GM21529 (cell line): ENCODE measurements around the gene ACACA.
"Not testable (repeated sequence)": the region's sequence is repeated elsewhere in the genome, so short reads cannot be mapped to it uniquely, and the experiment has no call there.

ENCODE experiments used
- ATAC-seq: cut with Tn5 transposase; IDR thresholded peaks from one replicate; pipeline ENCODE4 v1.9.1; 2021; ENCODE audit not compliant: unreplicated experiment

ACACA gene

DNA sequence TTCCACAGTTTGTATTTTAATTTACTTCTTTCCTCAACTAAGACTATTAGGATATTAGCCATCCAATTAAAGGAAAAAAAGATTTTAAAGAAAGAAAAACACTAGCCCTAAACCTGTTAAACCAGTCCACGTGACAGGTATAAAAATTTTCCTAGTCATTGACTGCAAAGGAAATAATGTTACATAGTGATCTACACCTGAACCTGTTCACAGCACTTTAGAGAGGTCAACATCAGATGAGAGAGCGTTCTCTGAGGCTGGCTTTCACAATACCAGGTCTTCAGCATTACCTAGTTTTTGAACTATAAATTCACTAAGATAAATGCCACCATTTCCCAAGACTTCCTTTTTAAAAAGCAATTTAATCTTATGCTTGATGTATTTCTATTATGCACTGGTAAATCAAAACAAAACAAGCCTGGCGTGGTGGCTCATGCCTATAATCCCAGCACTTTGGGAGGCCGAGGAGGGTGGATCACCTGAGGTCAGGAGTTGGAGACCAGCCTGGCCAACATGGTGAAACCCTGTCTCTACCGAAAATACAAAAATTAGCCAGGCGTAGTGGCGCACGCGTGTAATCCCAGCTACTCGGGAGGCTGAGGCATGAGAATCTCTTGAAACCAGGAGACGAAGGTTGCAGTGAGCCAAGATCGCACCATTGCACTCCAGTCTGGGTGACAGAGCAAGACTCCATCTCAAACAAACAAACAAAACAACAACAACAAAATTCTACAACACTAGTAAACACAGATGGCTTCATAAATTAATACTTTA, 49.7 kb downstream of the ACACA start:
- not testable (repeated sequence) for ATAC-seq

DNA sequence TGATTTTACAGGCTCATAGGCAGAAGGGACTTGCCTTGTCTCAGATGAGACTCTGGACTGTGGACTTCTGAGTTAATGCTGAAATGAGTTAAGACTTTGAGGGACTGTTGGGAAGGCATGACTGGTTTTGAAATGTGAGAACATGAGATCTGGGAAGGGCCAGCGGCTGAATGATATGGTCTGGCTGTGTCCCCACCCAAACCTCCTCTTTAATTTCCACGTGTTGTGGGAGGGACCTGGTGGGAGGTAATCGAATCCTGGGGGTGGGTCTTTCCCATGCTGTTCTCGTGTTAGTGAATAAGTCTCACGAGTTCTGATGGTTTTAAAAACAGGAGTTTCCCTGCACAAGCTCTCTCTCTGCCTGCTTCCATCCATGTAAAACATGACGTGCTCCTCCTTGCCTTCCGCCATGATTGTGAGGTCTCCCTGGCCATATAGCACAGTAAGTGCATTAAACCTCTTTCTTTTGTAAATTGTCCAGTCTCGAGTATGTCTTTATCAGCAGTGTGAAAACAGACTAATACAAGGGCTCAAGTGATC, 59.7 kb downstream of the ACACA start:
- ATAC-seq, result not testable (repeated sequence)

DNA sequence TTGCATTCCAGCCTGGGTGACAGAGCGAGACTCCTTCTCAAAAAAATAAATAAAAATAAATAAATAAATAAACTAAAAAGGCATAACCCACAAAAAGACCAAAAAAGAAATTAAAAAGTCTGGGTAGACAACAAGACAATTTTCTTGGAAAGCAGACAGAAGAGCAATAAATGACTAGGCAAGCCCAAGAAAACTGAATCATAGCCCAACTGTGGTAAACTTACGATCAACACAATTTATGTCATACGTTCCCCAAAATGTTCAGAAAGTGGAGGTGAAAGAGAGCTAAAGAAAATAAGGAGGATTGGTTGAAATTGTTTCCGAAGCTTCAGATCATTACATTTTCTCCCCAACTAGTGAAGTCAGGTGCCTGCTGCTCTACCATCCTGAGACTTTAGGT, 62.1 kb downstream of the ACACA start:
- no peak for ATAC-seq

DNA sequence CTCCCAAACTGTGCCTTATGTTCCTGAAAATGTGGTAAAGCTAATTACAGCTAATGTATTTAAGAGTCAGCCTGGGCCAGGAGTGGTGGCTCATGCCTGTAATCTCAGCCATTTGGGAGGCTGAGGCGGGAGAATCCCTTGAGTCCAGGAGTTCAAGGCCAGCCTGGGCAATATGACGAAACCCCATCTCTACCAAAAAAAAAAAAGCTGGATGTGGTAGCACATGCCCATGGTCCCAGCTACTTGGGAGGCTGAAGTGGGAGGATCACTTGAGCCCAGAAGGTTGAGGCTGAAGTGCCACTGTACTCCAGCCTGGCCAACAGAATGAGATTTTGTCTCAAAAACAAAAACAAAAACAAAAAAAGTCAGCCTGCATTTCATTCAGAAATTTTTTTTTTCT, 64.0 kb downstream of the ACACA start:
- ATAC-seq, result no peak

DNA sequence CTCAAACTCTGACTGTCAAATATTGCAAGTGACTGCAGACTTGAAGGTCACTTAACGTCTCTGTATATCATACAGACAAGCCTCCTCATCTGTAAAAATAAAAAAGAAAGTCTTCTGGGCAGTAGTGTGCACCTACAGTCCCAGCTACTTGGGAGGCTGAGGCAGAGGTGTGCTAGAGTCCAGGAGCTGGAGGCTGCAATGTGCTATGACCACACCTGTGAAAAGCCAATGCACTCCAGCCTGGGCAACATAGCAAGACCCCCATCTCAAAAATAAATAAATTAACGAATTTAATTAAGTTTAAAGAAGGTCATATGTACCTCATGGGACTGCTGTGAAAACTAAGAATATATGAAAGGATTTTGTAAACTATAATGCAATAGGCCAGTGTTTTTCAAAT, 65.8 kb downstream of the ACACA start:
- no peak for ATAC-seq

DNA sequence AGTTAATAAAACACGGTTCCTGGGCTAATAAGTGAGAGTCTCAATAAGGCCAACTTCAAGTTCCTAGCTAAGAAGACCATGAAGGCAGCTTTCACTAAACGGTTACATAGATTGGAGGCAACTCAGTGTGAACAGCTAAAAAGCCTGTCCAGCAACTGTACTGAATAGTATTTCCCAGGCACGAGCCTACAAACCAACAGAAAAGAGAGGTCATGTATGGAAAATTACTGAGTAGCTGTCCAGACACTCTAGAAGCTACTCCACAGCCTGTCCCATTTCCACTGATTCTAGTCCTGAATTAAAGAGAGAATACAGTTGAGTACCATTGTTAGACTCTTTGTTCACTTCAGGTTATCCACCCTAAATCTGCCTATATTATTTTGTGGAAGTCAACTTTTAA, 67.3 kb downstream of the ACACA start:
- ATAC-seq, result no peak

DNA sequence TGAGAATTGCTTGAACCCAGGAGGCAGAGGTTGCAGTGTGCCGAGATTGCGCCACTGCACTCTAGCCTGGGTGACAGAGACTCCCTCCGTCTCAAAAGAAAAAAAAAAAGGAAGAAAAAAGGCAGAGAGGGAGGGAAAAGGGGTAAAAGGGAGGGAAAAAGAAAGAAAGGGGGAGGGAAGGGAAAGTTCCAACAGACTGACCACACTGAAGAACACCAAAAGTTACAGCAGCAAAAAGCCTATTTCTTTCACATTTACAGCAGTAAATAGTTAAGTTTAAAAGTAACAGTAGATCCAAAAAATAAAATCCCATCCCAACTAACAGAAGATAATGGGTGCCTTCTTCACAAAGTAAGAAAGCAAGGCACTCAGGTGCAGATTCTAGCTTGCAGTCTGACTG, 67.8 kb downstream of the ACACA start:
- no peak for ATAC-seq

DNA sequence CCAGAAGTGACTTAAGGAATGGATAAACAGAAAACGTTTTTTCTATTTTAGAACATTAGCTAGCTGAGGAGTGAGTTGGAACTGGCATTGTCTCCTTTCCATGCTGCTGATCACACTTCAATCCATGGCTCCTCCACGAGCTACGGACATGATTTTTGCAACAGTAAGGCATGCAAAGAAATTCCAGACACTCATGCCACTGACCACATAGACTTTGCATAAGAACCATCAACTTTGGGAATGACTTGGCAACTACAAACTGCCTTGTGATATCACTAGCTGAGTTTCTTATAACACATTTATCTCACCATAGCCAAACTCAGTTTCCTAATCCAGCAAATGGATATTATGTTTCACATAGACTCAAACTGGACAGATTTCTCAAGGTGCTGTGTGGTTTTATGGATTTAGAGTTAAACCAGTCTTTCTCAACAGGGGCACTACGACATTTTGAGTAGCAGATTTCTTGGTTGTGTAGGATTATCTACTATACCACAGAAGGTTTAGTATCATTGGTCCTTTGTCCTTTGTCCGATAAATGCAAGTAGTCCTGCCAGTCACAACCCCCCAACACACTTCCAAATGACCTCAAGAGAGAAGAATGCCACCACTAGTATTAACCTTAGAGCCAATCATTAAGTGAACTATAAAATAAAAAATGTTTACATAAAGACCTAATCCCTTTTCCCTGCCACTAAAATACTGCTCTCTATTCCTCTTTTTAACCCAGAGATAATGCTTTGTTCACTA, 79.1 kb downstream of the ACACA start:
- ATAC-seq, result no peak

DNA sequence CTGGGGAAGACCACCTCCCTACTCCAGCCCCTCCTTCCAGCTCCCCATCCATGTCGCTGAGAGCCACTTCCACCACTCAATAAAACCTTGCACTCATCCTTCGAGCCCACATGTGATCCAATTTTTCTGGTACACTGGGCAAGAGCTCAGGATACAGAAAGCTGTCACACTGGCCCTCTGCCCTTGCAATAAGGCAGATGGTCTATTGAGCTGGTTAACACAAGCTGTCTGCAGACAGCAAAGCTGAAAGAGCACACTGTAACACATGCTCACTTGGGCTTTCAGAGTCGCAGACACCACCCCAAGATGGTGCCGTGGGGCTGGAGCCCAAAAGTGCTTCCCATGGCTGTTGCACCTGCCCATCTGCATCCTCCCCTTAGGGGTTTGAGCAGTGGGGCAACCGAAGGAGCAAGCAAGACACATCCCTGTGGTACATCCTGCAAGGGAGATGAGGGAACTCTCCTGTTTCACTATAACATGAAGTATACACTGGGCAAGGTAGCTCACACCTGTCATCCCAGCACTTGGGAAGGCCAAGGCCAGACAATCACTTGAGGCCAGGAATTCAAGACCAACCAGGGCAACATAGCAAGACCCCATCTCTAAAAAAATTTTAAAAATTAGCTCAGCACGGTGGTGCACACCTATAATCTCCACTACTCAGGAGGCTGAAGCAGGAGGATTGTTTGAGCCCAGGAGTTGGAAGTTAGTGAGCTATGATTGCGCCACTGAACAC, 83.6 kb downstream of the ACACA start:
- no peak for ATAC-seq

DNA sequence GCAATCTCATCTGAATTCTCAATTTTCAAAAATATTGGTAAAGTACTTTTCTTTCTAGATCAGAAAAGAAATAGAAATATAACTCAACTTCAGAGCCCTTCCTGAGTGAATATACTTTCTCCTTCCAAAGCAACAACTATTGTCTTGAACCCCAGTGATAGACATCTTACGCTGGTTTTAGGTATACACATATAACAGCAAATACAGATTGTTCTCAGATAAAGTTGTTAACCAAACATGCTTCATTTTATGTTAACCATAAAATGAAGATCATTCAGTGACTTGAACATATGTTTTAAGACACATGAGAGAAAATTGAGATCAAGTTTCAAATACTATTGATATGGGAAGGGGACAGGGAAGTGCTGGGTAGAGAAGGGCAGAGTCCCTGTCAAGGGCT, 84.5 kb downstream of the ACACA start:
- no peak for ATAC-seq

DNA sequence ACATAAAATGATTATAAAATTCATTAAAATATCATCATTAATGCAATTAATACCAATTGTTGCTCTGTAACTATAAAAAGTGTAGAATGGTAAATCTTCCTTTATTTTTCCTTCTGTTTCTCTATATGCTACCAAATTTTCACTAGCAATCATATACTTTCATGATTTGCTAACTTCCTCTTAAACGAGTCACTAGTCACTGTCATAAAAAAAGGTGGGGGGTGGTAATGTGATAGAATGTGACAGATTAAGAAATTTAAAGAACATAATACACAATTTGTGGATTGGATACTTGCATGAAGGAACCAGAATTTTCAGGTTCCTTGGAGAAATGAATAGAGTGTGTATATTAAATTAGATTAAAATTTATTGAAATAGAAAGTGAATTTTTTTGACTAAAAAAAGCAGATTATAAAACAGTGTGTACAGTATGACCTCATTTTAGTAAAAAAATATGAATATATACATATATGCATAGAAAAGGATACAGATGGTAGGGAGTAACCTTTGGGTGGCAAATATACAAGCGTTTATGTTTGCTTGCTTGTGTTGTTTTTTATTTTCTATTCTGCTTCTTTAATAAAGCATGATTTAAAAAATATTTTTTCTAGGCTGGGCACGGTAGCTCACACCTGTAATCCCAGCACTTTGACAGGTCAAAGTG, 87.6 kb downstream of the ACACA start:
- no peak for ATAC-seq

DNA sequence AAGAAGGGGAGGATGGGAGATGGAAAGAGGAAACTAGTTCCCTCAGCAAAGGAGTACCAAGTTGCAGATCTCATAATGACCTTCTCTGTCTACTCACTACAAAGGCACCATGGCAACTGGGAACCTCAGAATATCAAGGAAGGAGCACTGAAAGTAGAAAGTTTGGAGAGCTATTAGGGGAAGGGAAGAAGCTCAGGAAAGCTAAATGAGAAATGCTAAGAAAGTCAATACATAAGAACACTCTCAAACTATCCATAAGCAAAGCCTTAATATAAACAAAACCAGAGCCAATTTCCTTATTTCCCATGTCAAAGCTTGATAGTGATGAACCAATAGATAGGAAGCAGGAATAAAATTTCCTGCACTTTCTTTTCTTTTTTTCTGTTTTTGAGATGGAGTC, 88.8 kb downstream of the ACACA start:
- ATAC-seq, result no peak

DNA sequence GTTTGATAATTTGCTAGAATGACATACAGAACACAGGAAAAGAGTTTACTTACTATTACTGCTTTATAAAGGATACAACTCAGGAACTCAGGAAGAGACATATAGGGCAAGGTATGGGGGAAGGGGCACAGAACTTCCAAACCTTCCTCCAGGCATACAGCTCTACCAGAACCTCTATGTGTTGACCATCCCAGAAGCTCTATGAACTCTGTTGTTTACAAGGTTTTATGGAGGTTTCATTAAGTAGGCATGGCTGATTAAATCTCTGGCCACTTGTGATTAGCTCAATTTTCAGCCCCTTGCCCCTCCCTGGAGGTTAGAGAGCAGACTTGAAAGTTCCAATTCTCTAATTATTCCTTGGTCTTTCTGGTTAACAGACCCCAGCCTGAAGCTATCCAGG, 91.0 kb downstream of the ACACA start:
- no peak for ATAC-seq

DNA sequence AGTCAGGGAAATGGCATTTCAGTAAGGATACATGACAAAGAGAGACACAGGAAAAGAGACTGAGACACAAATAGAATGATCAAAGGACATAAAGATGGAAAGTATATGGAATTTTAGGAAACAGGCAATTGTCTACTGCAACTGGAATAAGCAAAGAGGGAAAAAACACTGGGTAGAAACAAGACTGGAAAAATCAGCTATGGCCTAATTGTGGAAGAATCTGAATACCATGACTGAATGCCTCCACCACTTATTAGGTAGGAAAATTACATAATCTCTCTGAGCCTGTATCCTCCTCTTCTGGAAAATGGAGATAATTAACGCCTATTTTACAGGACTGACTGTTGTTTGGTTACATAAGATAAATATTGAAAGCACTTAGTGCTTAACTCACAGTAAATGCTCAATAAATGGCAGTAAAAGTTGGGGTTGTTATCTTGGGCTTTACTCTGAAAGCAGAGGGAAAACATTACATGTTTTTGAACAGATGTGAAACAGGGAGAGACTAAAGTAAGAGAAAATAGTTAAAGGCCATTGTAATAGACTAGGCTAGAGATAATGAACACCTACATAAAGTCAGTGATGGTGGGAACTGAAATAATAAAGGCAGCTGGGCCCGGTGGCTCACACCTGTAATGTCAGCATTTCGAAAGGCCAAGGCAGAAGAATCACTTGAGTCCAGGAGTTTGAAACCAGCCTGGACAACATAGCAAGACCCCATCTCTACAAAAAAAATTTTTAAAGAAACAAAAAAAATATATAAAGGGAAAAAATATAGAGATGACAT, 94.3 kb downstream of the ACACA start:
- no peak for ATAC-seq

DNA sequence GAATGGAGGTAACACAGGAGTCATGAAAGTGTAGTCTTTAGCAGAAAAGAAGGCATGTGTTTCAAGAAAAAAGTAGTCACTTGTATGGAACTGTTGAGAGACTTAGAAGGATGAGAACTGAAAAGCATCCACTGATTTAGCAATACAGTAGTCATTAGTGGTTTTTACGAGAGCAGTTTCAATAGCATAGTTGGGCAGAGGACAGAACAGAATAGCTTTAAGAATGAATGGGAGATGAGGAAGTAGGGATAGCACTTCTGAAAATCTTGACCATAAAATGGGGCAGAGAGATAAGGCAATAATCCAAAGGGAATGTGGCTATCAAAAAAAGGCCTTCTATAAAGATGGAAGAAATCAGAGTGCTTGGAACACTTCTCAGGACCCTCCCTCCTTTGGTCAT, 95.7 kb downstream of the ACACA start:
- no peak for ATAC-seq

DNA sequence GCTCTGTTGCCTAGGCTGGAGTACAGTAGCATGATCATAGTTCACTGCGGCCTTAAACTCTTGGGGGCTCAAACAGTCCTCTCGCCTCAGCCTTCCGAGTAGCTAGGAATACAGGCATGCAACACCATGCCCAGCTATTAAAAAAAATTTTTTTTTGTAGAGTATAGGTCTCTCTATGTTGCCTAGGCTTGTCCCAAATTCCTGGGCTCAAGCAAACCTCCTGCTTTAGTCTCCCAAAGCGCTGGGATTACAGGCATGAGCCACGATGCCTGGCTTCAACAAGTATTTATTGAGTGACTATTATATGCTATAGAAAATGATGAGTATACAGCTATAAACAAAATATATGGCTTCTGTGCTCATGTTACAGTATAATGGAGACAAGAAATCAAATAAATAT, 97.6 kb downstream of the ACACA start:
- ATAC-seq, result no peak

DNA sequence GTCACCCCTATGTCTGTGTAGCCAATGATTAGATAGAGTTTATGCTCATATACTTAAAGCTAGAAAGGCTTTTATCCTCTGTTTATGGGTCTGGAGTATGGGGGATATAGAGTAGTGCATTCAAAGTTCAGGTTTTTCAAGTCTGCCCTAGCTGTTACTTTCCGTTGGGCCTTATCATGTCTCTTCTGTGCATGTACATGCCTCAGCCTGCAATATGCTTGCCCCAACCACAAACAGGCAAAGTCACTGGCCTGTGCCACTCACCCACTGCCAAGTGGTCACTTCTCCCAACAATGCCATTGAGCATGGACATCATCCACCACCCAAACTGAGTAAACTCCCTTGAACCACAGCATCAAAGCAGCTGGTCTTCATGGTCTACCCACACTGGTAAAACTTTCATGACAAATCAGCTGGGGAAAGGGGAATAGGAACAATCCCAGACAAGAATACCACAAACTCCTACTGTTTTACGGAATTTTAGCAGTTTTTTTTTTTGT, 101.2 kb downstream of the ACACA start:
- no peak for ATAC-seq

DNA sequence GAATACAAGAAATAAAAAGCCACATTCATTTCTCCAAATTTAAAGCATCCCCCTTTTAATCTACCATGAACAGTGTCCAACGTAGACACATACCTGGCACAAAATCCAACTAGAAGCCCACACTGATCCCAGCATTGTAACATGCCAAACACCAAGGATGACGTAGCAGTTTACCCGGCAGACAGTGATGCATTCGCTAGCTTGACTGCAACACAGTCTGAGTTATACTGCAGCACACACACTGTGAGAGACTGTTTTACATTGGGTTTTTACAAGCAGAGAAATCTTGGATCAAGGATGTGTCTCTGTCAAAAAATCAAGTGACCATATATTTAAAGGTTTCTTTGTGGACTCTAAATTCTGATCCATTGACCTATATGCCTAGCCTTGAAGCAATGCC, 105.3 kb downstream of the ACACA start:
- no peak for ATAC-seq

DNA sequence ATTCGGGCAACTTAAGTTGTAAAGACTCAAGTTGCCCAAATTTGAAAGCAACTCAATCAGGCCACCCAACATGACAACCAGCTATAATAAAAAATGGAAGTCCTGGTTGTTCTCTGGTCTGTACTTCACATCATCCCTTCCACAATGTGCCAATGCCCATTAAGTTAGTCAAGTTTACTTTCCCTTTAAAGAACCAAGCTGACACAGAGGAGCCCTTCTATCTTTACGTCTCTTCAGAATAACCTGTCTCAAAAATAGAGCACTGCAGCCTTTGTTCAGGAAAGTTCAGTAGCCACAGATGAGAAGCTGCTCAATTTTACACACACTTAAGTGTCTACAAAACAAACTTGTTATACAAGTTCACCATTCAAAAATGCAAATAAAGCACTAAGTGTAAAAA, 106.0 kb downstream of the ACACA start:
- ATAC-seq, result no peak
